MM.1S (cell line): Measurements from ENCODE around the gene CERS6.

ENCODE experiments used
- DNase-seq: peaks from one replicate; pipeline ENCODE4 v3.0.0-alpha.2; 2015
- H2AFZ ChIP-seq: fragments of 300-600 bp; sonication (generic); 2 replicates; pipeline ENCODE4 v1.6.0; 2016; ENCODE audit warnings: antibody characterized with exemption, low read length
- H3F3A ChIP-seq: fragments of 300-600 bp; sonication (generic); 2 replicates; pipeline ENCODE4 v1.6.1; 2016; ENCODE audit warnings: mild to moderate bottlenecking, antibody characterized with exemption, low read length, moderate library complexity, mixed read lengths; ENCODE audit not compliant: insufficient read depth
- H3K27ac ChIP-seq: fragments of 300-600 bp; sonication (generic); 2 replicates; pipeline ENCODE4 v1.5.1; 2016; ENCODE audit warnings: mild to moderate bottlenecking, low read length
- H3K27me3 ChIP-seq: fragments of 300-600 bp; sonication (generic); replicated peaks from 2 replicates; pipeline ENCODE4 v1.6.0; 2016; ENCODE audit warnings: low read length; ENCODE audit not compliant: insufficient read depth
- H3K36me3 ChIP-seq: fragments of 300-600 bp; sonication (generic); replicated peaks from 2 replicates; pipeline ENCODE4 v1.6.1; 2016; ENCODE audit warnings: mild to moderate bottlenecking, low read length, mixed read lengths; ENCODE audit not compliant: insufficient read depth
- H3K4me1 ChIP-seq: fragments of 300-600 bp; sonication (generic); 2 replicates; pipeline ENCODE4 v1.6.1; 2016; ENCODE audit warnings: low read length, mixed read lengths
- H3K4me2 ChIP-seq: fragments of 300-600 bp; sonication (generic); 2 replicates; pipeline ENCODE4 v1.6.0; 2016; ENCODE audit warnings: low read depth, low read length
- H3K4me3 ChIP-seq: fragments of 300-600 bp; sonication (generic); 2 replicates; pipeline ENCODE4 v1.5.1; 2016; ENCODE audit warnings: low read length, mixed read lengths
- H3K79me2 ChIP-seq: fragments of 300-600 bp; sonication (generic); 2 replicates; pipeline ENCODE4 v1.6.1; 2016; ENCODE audit warnings: mixed run types, low read length, mixed read lengths
- H3K9ac ChIP-seq: fragments of 300-600 bp; sonication (generic); 2 replicates; pipeline ENCODE4 v1.6.1; 2016; ENCODE audit warnings: low read length, mixed read lengths
- H3K9me2 ChIP-seq: fragments of 300-600 bp; sonication (generic); replicated peaks from 2 replicates; pipeline ENCODE4 v1.6.1; 2016; ENCODE audit warnings: mild to moderate bottlenecking, low read length, mixed read lengths; ENCODE audit not compliant: insufficient read depth
- H3K9me3 ChIP-seq: fragments of 300-600 bp; sonication (generic); replicated peaks from 2 replicates; pipeline ENCODE4 v1.6.1; 2016; ENCODE audit warnings: mild to moderate bottlenecking, low read length, mixed read lengths; ENCODE audit not compliant: insufficient read depth
- H4K20me1 ChIP-seq: fragments of 300-600 bp; sonication (generic); 2 replicates; pipeline ENCODE4 v1.6.1; 2016; ENCODE audit warnings: mild to moderate bottlenecking, low read length, moderate library complexity, mixed read lengths; ENCODE audit not compliant: insufficient read depth
- EZH2 ChIP-seq: fragments of 300-600 bp; sonication (generic); optimal IDR thresholded peaks from 2 replicates; pipeline ENCODE3; 2017; ENCODE audit warnings: low read depth, mild to moderate bottlenecking, antibody characterized with exemption, low read length, mixed read lengths
- EZH2phosphoT487 ChIP-seq: fragments of 300-600 bp; sonication (generic); IDR thresholded peaks from 2 replicates; pipeline ENCODE4 v1.6.1; 2018; ENCODE audit warnings: antibody characterized with exemption, low read length
- TF ChIP-seq, protein P1 (sequence below): fragments of 300-600 bp; sonication (generic); IDR thresholded peaks from 2 replicates; pipeline ENCODE4 v1.5.1; 2016; ENCODE audit warnings: antibody characterized with exemption, low read length, mixed read lengths

Gene CERS6

DNA sequence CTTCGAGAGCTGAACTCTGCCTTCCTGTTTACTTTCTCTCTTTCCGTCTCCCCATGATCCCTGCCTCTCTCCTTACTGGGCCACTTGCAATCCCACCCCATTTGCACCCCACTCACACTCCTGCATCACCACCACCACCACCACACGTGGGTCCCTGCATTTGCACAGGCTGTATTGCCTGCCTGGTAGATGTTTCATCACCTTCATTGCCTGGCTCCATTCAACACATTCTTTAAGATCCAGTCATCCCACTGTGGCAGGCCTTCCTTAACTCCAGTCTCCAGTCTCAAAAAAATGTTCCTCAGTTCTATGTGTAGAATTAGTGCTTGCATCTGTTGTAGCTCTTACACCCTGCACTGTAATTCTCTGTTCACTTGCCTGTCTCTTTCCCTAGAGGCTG lies 360.3 kb downstream of the CERS6 start:
- H4K20me1 ChIP-seq: no peaks in the 10 kb centered on the region
- no peak overlapping the region for H3K9ac ChIP-seq
- no peak overlapping the region for H3K4me2 ChIP-seq
- H3K9me2 ChIP-seq: no peaks in the 10 kb centered on the region
- no peaks in the 10 kb centered on the region for H3F3A ChIP-seq
- H3K36me3 ChIP-seq: no peaks in the 10 kb centered on the region
- TF ChIP-seq EZH2phosphoT487: no peak
- H3K79me2 ChIP-seq: no peaks in the 10 kb centered on the region
- H3K27ac ChIP-seq: no peak overlapping the region
- H3K4me3 ChIP-seq: no peak overlapping the region
- H3K9me3 ChIP-seq: no peaks in the 10 kb centered on the region
- no peaks in the 10 kb centered on the region for H3K4me1 ChIP-seq
- no peak for DNase-seq
- H2AFZ ChIP-seq: no peak overlapping the region
- H3K27me3 ChIP-seq: no peaks in the 10 kb centered on the region

DNA sequence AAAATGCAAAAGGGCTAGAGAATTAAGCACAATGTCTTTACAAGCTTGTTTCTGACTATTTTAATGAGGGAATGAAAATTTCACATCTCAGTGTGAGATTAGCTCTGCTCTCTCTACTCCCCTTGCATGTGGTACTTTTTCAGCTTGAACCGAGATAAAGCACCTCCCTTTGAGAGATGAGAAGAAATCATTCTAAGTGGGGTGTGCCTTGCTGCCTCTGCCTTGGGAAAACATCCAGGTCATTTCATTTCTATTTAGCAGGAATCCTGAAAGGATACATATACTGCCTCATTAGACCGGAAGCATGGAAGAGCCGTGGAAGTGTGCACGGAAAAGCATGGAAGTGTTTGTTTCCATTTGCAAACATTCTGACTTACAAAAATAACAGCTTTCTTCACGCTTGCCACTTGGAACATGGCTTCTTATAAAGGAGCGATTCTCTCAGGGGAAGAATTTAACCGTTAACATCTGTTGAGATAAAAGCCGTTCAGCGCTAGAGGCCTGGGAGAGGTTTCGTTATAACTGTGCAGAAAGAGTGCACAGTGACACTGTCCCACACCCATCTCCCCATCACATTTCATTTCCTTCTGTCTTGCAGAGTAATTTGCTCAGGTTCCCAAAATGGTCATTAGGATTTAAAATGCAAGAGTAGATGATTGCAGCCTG lies 363.1 kb downstream of the CERS6 start:
- Histone ChIP-seq H3K27me3 (no peaks in the 10 kb centered on the region), H3K36me3 (no peaks in the 10 kb centered on the region), H3F3A (no peaks in the 10 kb centered on the region), H3K27ac (no peak overlapping the region), H3K4me2 (no peak overlapping the region), H3K4me1 (no peaks in the 10 kb centered on the region), H3K9me3 (no peaks in the 10 kb centered on the region), H2AFZ (no peak overlapping the region), H3K79me2 (no peaks in the 10 kb centered on the region), H3K9me2 (no peaks in the 10 kb centered on the region), H4K20me1 (no peaks in the 10 kb centered on the region), H3K9ac (no peak overlapping the region), H3K4me3 (no peak overlapping the region)
- DNase-seq: no peak
- TF ChIP-seq, protein P1, sequence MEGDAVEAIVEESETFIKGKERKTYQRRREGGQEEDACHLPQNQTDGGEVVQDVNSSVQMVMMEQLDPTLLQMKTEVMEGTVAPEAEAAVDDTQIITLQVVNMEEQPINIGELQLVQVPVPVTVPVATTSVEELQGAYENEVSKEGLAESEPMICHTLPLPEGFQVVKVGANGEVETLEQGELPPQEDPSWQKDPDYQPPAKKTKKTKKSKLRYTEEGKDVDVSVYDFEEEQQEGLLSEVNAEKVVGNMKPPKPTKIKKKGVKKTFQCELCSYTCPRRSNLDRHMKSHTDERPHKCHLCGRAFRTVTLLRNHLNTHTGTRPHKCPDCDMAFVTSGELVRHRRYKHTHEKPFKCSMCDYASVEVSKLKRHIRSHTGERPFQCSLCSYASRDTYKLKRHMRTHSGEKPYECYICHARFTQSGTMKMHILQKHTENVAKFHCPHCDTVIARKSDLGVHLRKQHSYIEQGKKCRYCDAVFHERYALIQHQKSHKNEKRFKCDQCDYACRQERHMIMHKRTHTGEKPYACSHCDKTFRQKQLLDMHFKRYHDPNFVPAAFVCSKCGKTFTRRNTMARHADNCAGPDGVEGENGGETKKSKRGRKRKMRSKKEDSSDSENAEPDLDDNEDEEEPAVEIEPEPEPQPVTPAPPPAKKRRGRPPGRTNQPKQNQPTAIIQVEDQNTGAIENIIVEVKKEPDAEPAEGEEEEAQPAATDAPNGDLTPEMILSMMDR: no peak
- TF ChIP-seq EZH2phosphoT487 (no peak), EZH2 (no peak)

- Histone ChIP-seq H3K9me3 (no peaks in the 10 kb centered on the region), H3K4me1 (no peaks in the 10 kb centered on the region), H3K9me2 (no peaks in the 10 kb centered on the region), H3K9ac (no peak overlapping the region), H3K27me3 (no peaks in the 10 kb centered on the region), H2AFZ (no peak overlapping the region), H3K4me2 (no peak overlapping the region), H3K36me3 (no peaks in the 10 kb centered on the region), H3K4me3 (no peak overlapping the region), H3K27ac (no peak overlapping the region), H3F3A (no peaks in the 10 kb centered on the region), H3K79me2 (no peaks in the 10 kb centered on the region), H4K20me1 (no peaks in the 10 kb centered on the region)
- no peak for DNase-seq
- TF ChIP-seq EZH2phosphoT487 (no peak), EZH2 (no peak)
- TF ChIP-seq, protein P1: no peak
These were observed 363.9 kb downstream of the CERS6 start for GRCh38 chr2:168819829-168820489.

GRCh38 chr2:168821577-168821976 lies 365.5 kb downstream of the CERS6 start:
- no peaks in the 10 kb centered on the region for H3F3A ChIP-seq
- H3K79me2 ChIP-seq: no peaks in the 10 kb centered on the region
- no peak overlapping the region for H3K4me3 ChIP-seq
- DNase-seq: no peak
- no peak overlapping the region for H3K4me2 ChIP-seq
- H3K4me1 ChIP-seq: no peaks in the 10 kb centered on the region
- H3K9me2 ChIP-seq: no peaks in the 10 kb centered on the region
- H3K9me3 ChIP-seq: no peaks in the 10 kb centered on the region
- H2AFZ ChIP-seq: no peak overlapping the region
- no peaks in the 10 kb centered on the region for H3K36me3 ChIP-seq
- no peak for TF ChIP-seq EZH2
- TF ChIP-seq EZH2phosphoT487: no peak
- TF ChIP-seq, protein P1: no peak
- H3K9ac ChIP-seq: no peak overlapping the region
- no peaks in the 10 kb centered on the region for H4K20me1 ChIP-seq
- no peak overlapping the region for H3K27ac ChIP-seq
- no peaks in the 10 kb centered on the region for H3K27me3 ChIP-seq
